HUES64 (cell line): Measurements from ENCODE around the gene EVI2A.
"Not testable (repeated sequence)": the region's sequence is repeated elsewhere in the genome, so short reads cannot be mapped to it uniquely, and the experiment has no call there.

Experiments
- H3K27ac ChIP-seq: 2 replicates; pipeline ENCODE4 v1.7.0; 2013; ENCODE audit warnings: low read depth, low read length, inconsistent platforms
- H3K27me3 ChIP-seq: 2 replicates; pipeline ENCODE4 v1.6.1; 2013; ENCODE audit warnings: mild to moderate bottlenecking, low read length; ENCODE audit not compliant: insufficient read depth
- H3K36me3 ChIP-seq: 2 replicates; pipeline ENCODE4 v1.6.1; 2013; ENCODE audit warnings: mild to moderate bottlenecking, low read length; ENCODE audit not compliant: insufficient read depth
- H3K4me1 ChIP-seq: 2 replicates; pipeline ENCODE4 v1.6.1; 2013; ENCODE audit warnings: mild to moderate bottlenecking, low read length, moderate library complexity; ENCODE audit not compliant: insufficient read depth
- H3K4me3 ChIP-seq: 2 replicates; pipeline ENCODE4 v1.5.1; 2013; ENCODE audit warnings: mild to moderate bottlenecking, low read length, moderate library complexity
- H3K9ac ChIP-seq: 2 replicates; pipeline ENCODE4 v1.6.1; 2013; ENCODE audit warnings: mild to moderate bottlenecking, low read depth, low read length
- H3K9me3 ChIP-seq: 2 replicates; pipeline ENCODE4 v1.6.1; 2013; ENCODE audit warnings: low read depth, low read length; ENCODE audit not compliant: insufficient read depth
- WGBS: fragments of 150-250, 120-280 bp; methylation state at CpG from one replicate; pipeline ENCODE4 v1.1.7; 2013; ENCODE audit warnings: missing lambda C conversion rate; 5-methylcytosine and 5-hydroxymethylcytosine counted together

The EVI2A gene

DNA sequence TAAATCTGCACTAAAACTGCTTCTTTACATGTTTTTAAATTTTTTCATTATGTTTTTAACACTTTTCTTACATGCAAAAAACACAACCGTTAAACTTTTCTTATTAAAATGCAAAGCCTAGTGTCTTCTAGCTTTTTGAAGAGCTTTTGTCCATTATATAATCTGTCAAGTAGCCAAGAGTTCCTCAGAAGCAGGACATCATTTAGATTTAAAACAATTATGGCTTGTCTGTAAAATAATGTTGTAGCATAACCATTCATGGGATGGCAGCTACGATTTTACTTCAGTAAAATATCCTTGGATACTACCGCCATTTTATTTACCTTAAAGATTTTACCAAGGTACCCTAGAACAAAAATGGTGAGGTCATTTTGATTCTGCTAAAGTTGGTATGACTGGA lies 27.2 kb downstream of the EVI2A start:
- Histone ChIP-seq H3K9ac (no peak overlapping the region), H3K27me3 (no peaks in the 10 kb centered on the region), H3K9me3 (no peaks in the 10 kb centered on the region), H3K4me1 (peaks cover 12% of the 10 kb centered on the region; the same call in 1 of the 2 replicates), H3K4me3 (no peak overlapping the region), H3K27ac (no peak overlapping the region), H3K36me3 (peaks cover 3% of the 10 kb centered on the region; the same call in 1 of the 2 replicates)
- WGBS: 100% methylated on average over 3 of the region's 3 CpGs

DNA sequence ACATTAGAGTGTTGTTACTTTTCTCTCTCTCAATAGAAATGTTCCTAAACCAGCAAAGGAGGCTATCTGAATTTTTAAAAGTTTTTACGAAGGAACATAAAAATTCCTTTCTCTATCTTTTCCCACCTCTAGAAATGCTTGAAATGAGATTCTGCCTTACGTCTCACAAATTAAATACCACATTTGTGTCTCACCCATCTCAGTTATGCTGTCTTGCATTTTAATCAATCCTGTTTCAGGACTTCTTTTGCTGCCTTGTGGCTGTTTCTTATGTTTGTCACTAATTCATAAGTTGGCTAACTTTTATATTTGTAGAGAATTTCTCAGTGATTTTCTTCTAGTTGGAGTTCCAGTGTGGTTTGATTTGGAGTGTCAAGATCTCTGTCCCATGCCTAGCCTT lies 27.8 kb downstream of the EVI2A start:
- 96% methylated on average over 2 of the region's 2 CpGs for whole genome bisulfite sequencing
- no peaks in the 10 kb centered on the region for H3K27me3 ChIP-seq
- H3K36me3 ChIP-seq: peaks cover 3% of the 10 kb centered on the region; the same call in 1 of the 2 replicates
- no peaks in the 10 kb centered on the region for H3K9me3 ChIP-seq
- no peak overlapping the region for H3K4me3 ChIP-seq
- no peak overlapping the region for H3K9ac ChIP-seq
- no peak overlapping the region for H3K27ac ChIP-seq
- peaks cover 12% of the 10 kb centered on the region; the same call in 1 of the 2 replicates for H3K4me1 ChIP-seq

DNA sequence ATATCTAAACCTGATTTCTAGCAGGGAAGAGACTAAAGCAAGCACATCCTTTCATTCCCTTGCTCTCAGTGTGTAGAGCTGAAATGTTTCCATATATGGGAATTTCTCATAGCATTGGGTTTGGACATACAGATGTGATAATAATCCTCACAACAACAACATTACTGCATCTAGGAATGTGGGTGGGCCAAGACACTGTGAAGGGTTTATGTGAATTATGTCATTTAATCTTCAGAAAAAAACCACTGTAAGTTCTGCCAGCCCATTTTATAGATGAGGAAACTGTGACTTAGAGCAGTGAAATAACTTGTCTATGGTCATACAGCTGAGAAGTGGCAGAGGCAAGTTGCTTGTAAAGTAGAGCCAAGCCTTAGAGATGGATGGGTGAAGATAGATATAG lies 29.6 kb downstream of the EVI2A start:
- Histone ChIP-seq H3K27me3 (no peaks in the 10 kb centered on the region), H3K4me1 (peaks cover 10% of the 10 kb centered on the region; the same call in 1 of the 2 replicates), H3K36me3 (peaks cover 3% of the 10 kb centered on the region; the same call in 1 of the 2 replicates), H3K9me3 (no peaks in the 10 kb centered on the region), H3K4me3 (no peak overlapping the region), H3K9ac (no peak overlapping the region), H3K27ac (no peak overlapping the region)

DNA sequence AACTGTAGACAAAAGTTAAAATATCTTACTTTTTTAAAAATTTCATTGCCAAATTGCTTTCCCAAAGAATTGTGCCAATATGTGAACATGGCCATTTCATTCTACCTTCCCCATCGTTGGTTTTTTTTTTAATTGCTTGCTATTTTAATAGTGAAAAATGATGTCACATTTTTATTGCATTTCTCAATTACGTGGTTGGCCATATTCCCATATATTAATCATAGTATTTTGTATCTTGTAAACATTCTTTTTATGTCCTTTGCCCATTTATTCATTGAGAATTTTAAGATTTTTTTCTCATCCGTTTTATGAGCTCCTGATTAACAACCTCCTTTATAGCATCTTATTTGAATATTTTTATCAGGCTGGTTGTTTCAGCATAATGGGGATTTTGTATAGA lies 31.6 kb downstream of the EVI2A start:
- Histone ChIP-seq H3K4me1 (no peaks in the 10 kb centered on the region), H3K4me3 (no peak overlapping the region), H3K27me3 (no peaks in the 10 kb centered on the region), H3K9me3 (no peaks in the 10 kb centered on the region), H3K9ac (no peak overlapping the region), H3K27ac (no peak overlapping the region), H3K36me3 (peaks cover 3% of the 10 kb centered on the region; the same call in 1 of the 2 replicates)
- WGBS: 80% methylated on average over 1 of the region's 3 CpGs

DNA sequence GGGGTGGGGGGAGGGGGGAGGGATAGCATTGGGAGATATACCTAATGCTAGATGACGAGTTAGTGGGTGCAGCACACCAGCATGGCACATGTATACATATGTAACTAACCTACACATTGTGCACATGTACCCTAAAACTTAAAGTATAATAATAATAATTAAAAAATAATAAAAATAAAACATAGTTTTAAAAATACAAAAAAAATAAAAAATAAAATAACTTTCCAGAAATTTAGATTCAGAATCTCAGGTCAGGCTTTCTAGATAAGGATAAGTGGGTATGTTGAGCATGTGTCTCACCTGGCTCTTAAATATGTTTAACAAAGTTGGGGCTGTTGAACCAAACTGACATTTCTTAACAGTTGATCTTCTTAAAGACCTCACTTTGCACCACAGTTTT lies 33.5 kb downstream of the EVI2A start:
- H3K9me3 ChIP-seq, H3K4me1 ChIP-seq, H3K27me3 ChIP-seq, H3K9ac ChIP-seq, H3K36me3 ChIP-seq, H3K27ac ChIP-seq, H3K4me3 ChIP-seq: not testable (repeated sequence)
- WGBS: no CpG with 5 or more reads among the region's 1 CpG

DNA sequence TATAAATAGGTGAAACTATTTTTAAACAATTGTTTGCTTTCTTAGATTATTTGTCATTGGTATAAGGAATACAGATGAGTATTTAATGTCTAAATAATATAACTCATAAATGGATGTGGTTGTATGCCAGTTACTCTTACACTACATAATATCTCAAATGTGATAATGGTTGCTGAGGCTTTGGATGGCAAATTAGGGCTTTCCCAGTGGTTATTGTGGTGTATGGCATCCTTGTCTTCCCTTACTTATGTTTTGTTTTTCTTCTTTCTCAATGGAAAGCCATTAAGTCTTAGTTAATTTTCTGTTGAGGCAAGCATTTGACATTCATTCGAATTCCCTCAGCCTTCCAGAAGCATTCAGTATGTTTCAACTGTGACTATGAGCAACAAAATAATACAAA lies 34.8 kb downstream of the EVI2A start:
- H3K9ac ChIP-seq: no peak overlapping the region
- no peak overlapping the region for H3K27ac ChIP-seq
- H3K4me3 ChIP-seq: no peak overlapping the region
- no peaks in the 10 kb centered on the region for H3K27me3 ChIP-seq
- peaks cover 7% of the 10 kb centered on the region; the same call in 1 of the 2 replicates for H3K36me3 ChIP-seq
- no peaks in the 10 kb centered on the region for H3K9me3 ChIP-seq
- WGBS: 78% methylated on average over 1 of the region's 1 CpG
- no peaks in the 10 kb centered on the region for H3K4me1 ChIP-seq

DNA sequence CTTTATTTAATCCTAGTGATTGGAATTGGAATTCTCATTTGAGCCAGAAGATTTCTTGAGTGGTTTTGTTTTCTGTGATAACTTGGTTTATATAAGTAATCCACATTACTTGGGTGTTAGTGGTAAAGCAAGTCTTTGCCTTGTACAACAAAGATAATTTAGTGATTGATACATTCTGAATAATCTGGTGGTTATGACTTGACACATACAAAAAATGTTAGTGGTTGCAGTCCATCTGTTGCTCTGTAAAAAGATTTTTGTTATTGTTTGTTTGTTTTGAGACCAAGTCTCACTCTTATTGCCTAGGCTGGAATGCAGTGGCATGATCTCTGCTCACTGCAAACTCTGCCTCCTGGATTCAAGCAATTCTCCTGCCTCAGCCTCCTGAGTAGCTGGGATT lies 37.6 kb downstream of the EVI2A start:
- Histone ChIP-seq H3K27me3 (no peaks in the 10 kb centered on the region), H3K9ac (no peak overlapping the region), H3K9me3 (no peaks in the 10 kb centered on the region), H3K4me1 (peaks cover 12% of the 10 kb centered on the region), H3K36me3 (peaks cover 6% of the 10 kb centered on the region; the same call in 1 of the 2 replicates), H3K4me3 (no peak overlapping the region), H3K27ac (no peak overlapping the region)

DNA sequence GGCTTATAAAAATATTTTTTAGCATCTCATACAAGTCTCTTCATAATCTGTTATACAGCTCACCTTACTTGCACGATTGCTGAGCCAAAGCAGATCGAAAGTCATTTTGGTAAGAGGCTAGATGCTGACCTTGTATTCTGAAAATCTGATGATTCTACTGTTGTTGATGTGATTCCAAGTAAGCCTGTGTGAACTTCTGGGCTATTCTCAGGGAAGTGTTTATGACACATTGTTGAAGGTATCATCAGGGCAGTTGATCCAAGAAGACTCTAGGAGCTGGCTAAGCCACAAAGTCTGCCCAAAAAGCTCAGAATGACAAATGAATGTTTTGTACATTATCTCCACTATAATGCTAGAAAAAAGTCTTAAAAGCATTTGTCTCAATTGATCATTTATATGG lies 40.4 kb downstream of the EVI2A start:
- H3K36me3 ChIP-seq: peaks cover 18% of the 10 kb centered on the region
- H3K27me3 ChIP-seq: no peaks in the 10 kb centered on the region
- no peak overlapping the region for H3K4me3 ChIP-seq
- 96% methylated on average over 2 of the region's 2 CpGs for WGBS
- H3K9me3 ChIP-seq: no peaks in the 10 kb centered on the region
- peaks cover 13% of the 10 kb centered on the region for H3K4me1 ChIP-seq
- H3K27ac ChIP-seq: no peak overlapping the region
- H3K9ac ChIP-seq: no peak overlapping the region

DNA sequence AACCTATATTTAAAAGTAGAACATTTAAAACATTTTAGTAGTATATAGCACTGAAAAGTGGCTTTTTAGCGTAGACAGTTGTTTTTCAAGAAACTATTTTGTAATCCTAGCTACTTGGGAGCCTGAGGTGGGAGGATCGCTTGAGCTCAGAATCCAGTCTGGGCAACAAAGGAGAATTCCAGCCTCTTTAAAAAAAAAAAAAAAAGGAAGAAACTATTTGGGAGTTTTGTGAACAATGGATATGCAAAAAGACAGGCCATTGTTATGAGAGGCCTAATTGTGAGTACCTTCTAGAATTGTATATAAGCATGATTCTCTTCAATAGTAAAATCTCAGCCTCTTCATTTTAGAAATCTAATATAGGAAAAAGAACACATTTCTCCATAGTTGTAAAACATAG lies 42.0 kb downstream of the EVI2A start:
- Histone ChIP-seq H3K27ac (peak overlapping the region; percentile 65; the same call in 1 of the 2 replicates), H3K4me1 (peaks cover 13% of the 10 kb centered on the region), H3K9me3 (no peaks in the 10 kb centered on the region), H3K27me3 (no peaks in the 10 kb centered on the region), H3K4me3 (no peak overlapping the region), H3K9ac (no peak overlapping the region), H3K36me3 (peaks cover 24% of the 10 kb centered on the region)
- WGBS: 84% methylated on average over 2 of the region's 2 CpGs

DNA sequence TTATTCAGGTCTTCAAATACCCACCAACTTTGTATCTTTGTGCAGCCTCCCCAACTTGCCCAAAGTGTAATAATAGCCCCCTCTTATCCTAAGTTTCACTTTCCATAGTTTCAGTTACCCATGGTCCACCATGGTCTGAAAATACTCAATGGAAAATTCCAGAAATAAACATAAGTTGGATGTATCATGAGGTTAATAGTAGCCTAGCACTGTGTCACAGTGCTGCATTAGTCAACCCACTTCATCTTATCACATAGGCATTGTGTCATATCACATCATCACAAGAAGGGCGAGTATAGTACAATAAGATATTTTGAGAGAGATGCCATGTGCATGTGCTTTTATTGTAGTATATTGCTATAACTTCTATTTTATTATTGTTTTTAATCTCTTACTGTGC lies 46.3 kb downstream of the EVI2A start:
- H3K27ac ChIP-seq: no peak overlapping the region
- WGBS: no CpG with 5 or more reads among the region's 1 CpG
- H3K36me3 ChIP-seq: peaks cover 27% of the 10 kb centered on the region
- H3K4me3 ChIP-seq: no peak overlapping the region
- peaks cover 13% of the 10 kb centered on the region for H3K4me1 ChIP-seq
- H3K27me3 ChIP-seq: no peaks in the 10 kb centered on the region
- no peaks in the 10 kb centered on the region for H3K9me3 ChIP-seq
- no peak overlapping the region for H3K9ac ChIP-seq

DNA sequence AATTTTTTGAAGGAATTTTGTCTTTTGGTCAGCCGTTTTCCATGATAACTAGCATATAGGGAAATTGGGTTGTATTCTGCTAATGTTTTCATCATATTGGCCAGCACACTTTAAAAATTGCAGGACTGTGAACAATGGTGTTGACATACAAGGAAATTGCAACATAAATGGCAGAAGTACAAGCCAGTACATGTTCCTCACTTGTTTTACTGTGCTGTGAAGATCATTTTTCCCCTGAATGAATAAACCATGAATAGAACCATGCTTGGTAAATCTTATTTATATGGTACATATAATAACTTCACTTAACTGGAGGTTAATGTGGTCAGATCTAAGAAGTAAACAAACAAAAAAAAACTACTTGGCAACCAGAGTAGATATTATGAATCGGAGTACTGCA lies 47.2 kb downstream of the EVI2A start:
- Histone ChIP-seq H3K4me1 (peaks cover 12% of the 10 kb centered on the region), H3K27me3 (no peaks in the 10 kb centered on the region), H3K4me3 (no peak overlapping the region), H3K9me3 (no peaks in the 10 kb centered on the region), H3K9ac (no peak overlapping the region), H3K27ac (no peak overlapping the region), H3K36me3 (peaks cover 27% of the 10 kb centered on the region)
- 97% methylated on average over 2 of the region's 2 CpGs for WGBS

DNA sequence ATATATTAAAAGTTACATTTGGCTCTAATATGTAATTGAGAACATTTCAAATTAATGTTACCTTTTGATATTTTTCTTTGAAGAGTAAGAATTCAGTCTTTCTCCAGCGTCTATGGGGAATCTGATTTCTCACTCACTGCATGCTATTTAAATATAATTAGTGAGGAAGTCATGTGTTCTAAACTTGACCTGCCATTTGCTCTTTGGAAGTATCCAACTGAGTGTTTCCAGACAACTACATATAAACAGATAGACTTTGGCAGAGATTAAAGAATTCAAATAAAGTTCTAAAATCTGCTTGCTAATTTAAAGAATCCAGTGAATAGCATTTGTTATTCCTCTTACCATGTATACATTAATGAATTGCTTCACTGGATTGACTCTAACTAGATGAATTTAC lies 47.9 kb downstream of the EVI2A start:
- WGBS: no CpG with 5 or more reads among the region's 1 CpG
- Histone ChIP-seq H3K9ac (no peak overlapping the region), H3K4me3 (no peak overlapping the region), H3K36me3 (peaks cover 27% of the 10 kb centered on the region), H3K27me3 (no peaks in the 10 kb centered on the region), H3K27ac (no peak overlapping the region), H3K4me1 (peaks cover 11% of the 10 kb centered on the region), H3K9me3 (no peaks in the 10 kb centered on the region)
